HCT116 (cell line): ENCODE data around the gene PCDHGB4. TPM values are rescaled to one million over a fixed set of nuclear protein-coding genes. Genes with fewer than 3 reads are reported as not detected.

Experiments
- ATAC-seq: fragments of 200-7000 bp; cut with Tn5 transposase; 2 replicates; pipeline ENCODE4 v1.9.1; 2020; ENCODE audit warnings: mild to moderate bottlenecking, moderate library complexity
- BruUV-seq: library from RNA; stranded (reverse); fragments of 400-500 nt; replicated peaks from 2 replicates; lab custom pipeline; 2021; lab: Mats Ljungman, UMichigan
- CTCF ChIA-PET: fragments of 300-600 bp; sonication (Branson Sonifier 250); formaldehyde crosslinking; loops from one replicate; lab custom pipeline; 2021; ENCODE audit warnings: antibody characterized with exemption; lab: Charles Lee
- POLR2A ChIA-PET: fragments of 300-600, 350-600 bp; sonication (Branson Sonifier 250); formaldehyde crosslinking; loops from one replicate; lab custom pipeline; 2021; ENCODE audit warnings: antibody characterized with exemption; lab: Charles Lee
- RAD21 ChIA-PET, 2 experiments: fragments of 300-600 bp; sonication (Branson Sonifier 250); formaldehyde crosslinking; loops; one replicate each; lab custom pipeline; 2023; ENCODE audit warnings: low total read pairs in 2 of 2; ENCODE audit not compliant: uncharacterized antibody in 2 of 2, unreplicated experiment in 2 of 2, low non-redundant PET in 1 of 2; lab: Charles Lee
- DNase-seq: peaks from one replicate; pipeline ENCODE4 v3.0.0-alpha.2; 2010; ENCODE audit warnings: low read depth, low spot score
- H2AFZ ChIP-seq: fragments of 200-600 bp; shearing (Covaris generic), sonication (generic); 2 replicates; pipeline ENCODE4 v1.6.1; 2017; ENCODE audit warnings: low read depth, mixed run types, mixed read lengths, antibody characterized with exemption, low read length; ENCODE audit not compliant: poor library complexity, severe bottlenecking
- H3K27ac ChIP-seq: 2 replicates; pipeline ENCODE4 v1.5.1; 2012; ENCODE audit warnings: low read depth, low read length
- H3K27me3 ChIP-seq: fragments of 200-600 bp; sonication (generic); 2 replicates; pipeline ENCODE4 v1.6.1; 2016; ENCODE audit warnings: mixed run types, low read length, mixed read lengths; ENCODE audit not compliant: insufficient read depth
- H3K36me3 ChIP-seq, 2 experiments: fragments of 200-500 bp in 1 of 2; fragments of 200-600 bp in 1 of 2; sonication (Bioruptor generic) in 1 of 2; sonication (generic) in 1 of 2; 2 replicates each; pipeline versions ENCODE4 v1.5.1 to v1.6.1; 2014 to 2016; ENCODE audit warnings: low read length in 2 of 2, inconsistent platforms in 1 of 2, mixed read lengths in 1 of 2, mixed run types in 1 of 2; ENCODE audit not compliant: insufficient read depth in 2 of 2, control insufficient read depth in 1 of 2
- H3K4me1 ChIP-seq, 2 experiments: fragments of 200-600 bp in 1 of 2; sonication (generic) in 1 of 2; 2 replicates each; pipeline versions ENCODE4 v1.5.1 to v1.6.1; 2012 to 2017; ENCODE audit warnings: low read length in 2 of 2, inconsistent platforms in 1 of 2, mild to moderate bottlenecking in 1 of 2, mixed read lengths in 1 of 2, mixed run types in 1 of 2, moderate library complexity in 1 of 2; ENCODE audit not compliant: insufficient read depth in 2 of 2, control insufficient read depth in 1 of 2
- H3K4me2 ChIP-seq: fragments of 200-600 bp; sonication (generic); 2 replicates; pipeline ENCODE4 v1.6.1; 2017; ENCODE audit warnings: mixed run types, low read length, mixed read lengths
- H3K4me3 ChIP-seq, 2 experiments: fragments of 200-600 bp in 1 of 2; sonication (generic) in 1 of 2; replicated peaks in 1 of 2; 2 replicates each; pipeline ENCODE4 v1.5.1; 2011 to 2016; ENCODE audit warnings: low read length in 2 of 2, control low read depth in 1 of 2, low read depth in 1 of 2, mild to moderate bottlenecking in 1 of 2, mixed read lengths in 1 of 2, mixed run types in 1 of 2
- H3K79me2 ChIP-seq: fragments of 200-600 bp; sonication (generic); 2 replicates; pipeline ENCODE4 v1.6.1; 2017; ENCODE audit warnings: mild to moderate bottlenecking, mixed run types, low read length, moderate library complexity, mixed read lengths; ENCODE audit not compliant: insufficient read depth
- H3K9ac ChIP-seq: fragments of 200-600 bp; sonication (generic); 2 replicates; pipeline ENCODE4 v1.6.1; 2016; ENCODE audit warnings: low read length, mixed read lengths
- H3K9me2 ChIP-seq: fragments of 200-600 bp; sonication (generic), shearing (Covaris generic); 2 replicates; pipeline ENCODE4 v1.6.1; 2017; ENCODE audit warnings: mixed run types, mild to moderate bottlenecking, moderate library complexity; ENCODE audit not compliant: insufficient read depth
- H3K9me3 ChIP-seq, 2 experiments: fragments of 200-500 bp in 1 of 2; fragments of 200-600 bp in 1 of 2; sonication (Bioruptor generic) in 1 of 2; sonication (generic) in 1 of 2; 2 replicates each; pipeline ENCODE4 v1.6.1; 2014 to 2017; ENCODE audit warnings: low read length in 2 of 2, mixed read lengths in 2 of 2, inconsistent platforms in 1 of 2, low read depth in 1 of 2, mild to moderate bottlenecking in 1 of 2, mixed run types in 1 of 2, moderate library complexity in 1 of 2; ENCODE audit not compliant: control insufficient read depth in 1 of 2, insufficient read depth in 1 of 2
- H4K20me1 ChIP-seq: fragments of 200-600 bp; sonication (generic), shearing (Covaris generic); 2 replicates; pipeline ENCODE4 v1.6.1; 2017; ENCODE audit warnings: mixed run types, mild to moderate bottlenecking, moderate library complexity; ENCODE audit not compliant: insufficient read depth
- ATF3 ChIP-seq: IDR thresholded peaks from 2 replicates; pipeline ENCODE4 v1.6.1; 2012
- CEBPB ChIP-seq: IDR thresholded peaks from 2 replicates; pipeline ENCODE4 v1.6.1; 2012; ENCODE audit warnings: low read depth
- EGR1 ChIP-seq: IDR thresholded peaks from 2 replicates; pipeline ENCODE4 v1.6.1; 2012; ENCODE audit warnings: low read depth
- EZH2 ChIP-seq: fragments of 200-600 bp; sonication (generic); IDR thresholded peaks from 2 replicates; pipeline ENCODE4 v1.6.1; 2017; ENCODE audit warnings: antibody characterized with exemption, mixed run types
- EZH2phosphoT487 ChIP-seq: fragments of 200-600 bp; IDR thresholded peaks from 2 replicates; pipeline ENCODE4 v1.6.1; 2018; ENCODE audit warnings: antibody characterized with exemption, borderline replicate concordance
- JUND ChIP-seq: IDR thresholded peaks from 2 replicates; pipeline ENCODE4 v1.6.1; 2012
- MAX ChIP-seq: IDR thresholded peaks from 2 replicates; pipeline ENCODE4 v1.6.1; 2012
- POLR2A ChIP-seq: IDR thresholded peaks from 2 replicates; pipeline ENCODE4 v1.7.0; 2011; ENCODE audit warnings: borderline replicate concordance; ENCODE audit not compliant: insufficient read depth, insufficient read length; ENCODE audit errors: extremely low read depth
- POLR2AphosphoS5 ChIP-seq: IDR thresholded peaks from 2 replicates; pipeline ENCODE4 v1.6.1; 2011; ENCODE audit warnings: mild to moderate bottlenecking, low read depth, low read length, moderate library complexity
- REST ChIP-seq: IDR thresholded peaks from 2 replicates; pipeline ENCODE4 v1.6.1; 2012; ENCODE audit warnings: low read depth
- SP1 ChIP-seq: IDR thresholded peaks from 2 replicates; pipeline ENCODE4 v1.6.1; 2012; ENCODE audit warnings: low read depth
- ZBTB33 ChIP-seq: IDR thresholded peaks from 2 replicates; pipeline ENCODE4 v1.6.1; 2011; ENCODE audit warnings: mild to moderate bottlenecking, low read length, moderate library complexity; ENCODE audit not compliant: insufficient replicate concordance; ENCODE audit errors: extremely low read depth
- ZFX ChIP-seq: fragments of 450-650 bp; IDR thresholded peaks from 2 replicates; pipeline ENCODE4 v1.6.1; 2017
- intact Hi-C: fragments of 100-400 bp; cut with micrococcal nuclease; formaldehyde crosslinking; loops from 2 replicates; pipeline ENCODE4 v1.10.0; 2022
- total RNA-seq: library from RNA; stranded (reverse); gene quantifications from one replicate; pipeline ENCODE4 v1.2.1, GENCODE V29; 2021; ENCODE audit not compliant: unreplicated experiment

PCDHGB4 gene
- total RNA-seq, 1 experiment from 2014 or later: not detected

GRCh38 chr5:141355641-141356040, 31.9 kb upstream of the PCDHGB4 start (continued):
- no peak for TF ChIP-seq ZBTB33

- Histone ChIP-seq H3K4me2 (no peak overlapping the region), H4K20me1 (no peaks in the 10 kb centered on the region), H2AFZ (no peak overlapping the region), H3K9ac (no peak overlapping the region), H3K36me3 (no peaks in the 10 kb centered on the region), H3K4me3 (no peak overlapping the region), H3K27me3 (no peaks in the 10 kb centered on the region), H3K4me1 (no peaks in the 10 kb centered on the region), H3K9me2 (no peaks in the 10 kb centered on the region), H3K9me3 (no peaks in the 10 kb centered on the region; a peak in 2 of 4 replicates), H3K27ac (no peak overlapping the region), H3K79me2 (no peaks in the 10 kb centered on the region)
- CTCF ChIA-PET: no interaction called here
- intact Hi-C loops: no loop called here
- POLR2A ChIA-PET: no interaction called here
- DNase-seq (no peak), ATAC-seq (no peak)
- no peak for TF ChIP-seq JUND
- no peak for TF ChIP-seq POLR2A
- no peak for TF ChIP-seq ZBTB33
- no peak for TF ChIP-seq EZH2phosphoT487
- TF ChIP-seq CEBPB: no peak
- no peak for TF ChIP-seq ATF3
- no peak for TF ChIP-seq EGR1
- TF ChIP-seq ZFX: no peak
- TF ChIP-seq POLR2AphosphoS5: no peak
- no peak for TF ChIP-seq REST
- no peak for TF ChIP-seq EZH2
- no peak for TF ChIP-seq MAX
- TF ChIP-seq SP1: no peak
- BruUV-seq: no TSS peak
- RAD21 ChIA-PET: no interaction called here
Measured at GRCh38 chr5:141356133-141356532, 31.4 kb upstream of the PCDHGB4 start.
